HG03064 (cell line): ENCODE results near the gene GRM8.
A peak's percentile ranks its signal among the peaks of the same experiment; 100 is the strongest.

Source experiments
- ATAC-seq: cut with Tn5 transposase; IDR thresholded peaks from one replicate; pipeline ENCODE4 v1.9.1; 2021; ENCODE audit warnings: low read depth; ENCODE audit not compliant: unreplicated experiment

The GRM8 gene

GRCh38 chr7:127039541-127039940, 213.2 kb downstream of the GRM8 start:
- ATAC-seq = no peak

- ATAC-seq = no peak
These were observed 217.4 kb downstream of the GRM8 start for GRCh38 chr7:127035203-127035849.

GRCh38 chr7:127034186-127034806, 218.4 kb downstream of the GRM8 start:
- no peak for ATAC-seq

GRCh38 chr7:127029823-127030222, 222.9 kb downstream of the GRM8 start:
- no peak for ATAC-seq

GRCh38 chr7:127021857-127022256, 230.9 kb downstream of the GRM8 start:
- ATAC-seq = no peak

- no peak for ATAC-seq
These were observed 231.6 kb downstream of the GRM8 start for GRCh38 chr7:127021019-127021738.

GRCh38 chr7:127018889-127019288, 233.9 kb downstream of the GRM8 start:
- ATAC-seq = no peak

GRCh38 chr7:127017196-127017595, 235.5 kb downstream of the GRM8 start:
- ATAC-seq = no peak

GRCh38 chr7:127000725-127001124, 252.0 kb downstream of the GRM8 start:
- ATAC-seq = no peak

GRCh38 chr7:126996659-126997058, 256.1 kb downstream of the GRM8 start:
- ATAC-seq = no peak

GRCh38 chr7:126993626-126994213, 259.0 kb downstream of the GRM8 start:
- no peak for ATAC-seq

- no peak for ATAC-seq
These were observed 264.7 kb downstream of the GRM8 start for GRCh38 chr7:126988022-126988421.

- no peak for ATAC-seq
These were observed 273.0 kb downstream of the GRM8 start for GRCh38 chr7:126979722-126980121.

- ATAC-seq = no peak
These were observed 273.9 kb downstream of the GRM8 start for GRCh38 chr7:126978865-126979264.

GRCh38 chr7:126973066-126973465, 279.7 kb downstream of the GRM8 start:
- ATAC-seq = no peak

- ATAC-seq = no peak
These were observed 280.2 kb downstream of the GRM8 start for GRCh38 chr7:126972571-126972970.

- no peak for ATAC-seq
These were observed 293.1 kb downstream of the GRM8 start for GRCh38 chr7:126959649-126960048.

GRCh38 chr7:126958367-126958766, 294.4 kb downstream of the GRM8 start:
- ATAC-seq = no peak

GRCh38 chr7:126957443-126957842, 295.3 kb downstream of the GRM8 start:
- ATAC-seq = no peak

- no peak for ATAC-seq
These were observed 299.3 kb downstream of the GRM8 start for GRCh38 chr7:126953461-126953860.

- peak; percentile 57 for ATAC-seq
These were observed 304.1 kb downstream of the GRM8 start for GRCh38 chr7:126948664-126949063.
